ENCODE measurements around the gene ZNF230. TPM values are rescaled to one million over a fixed set of nuclear protein-coding genes. Genes with fewer than 3 reads are reported as not detected.

The ZNF230 gene
- total RNA-seq, 1 donor from 2014 or later = 2.0 TPM

DNA sequence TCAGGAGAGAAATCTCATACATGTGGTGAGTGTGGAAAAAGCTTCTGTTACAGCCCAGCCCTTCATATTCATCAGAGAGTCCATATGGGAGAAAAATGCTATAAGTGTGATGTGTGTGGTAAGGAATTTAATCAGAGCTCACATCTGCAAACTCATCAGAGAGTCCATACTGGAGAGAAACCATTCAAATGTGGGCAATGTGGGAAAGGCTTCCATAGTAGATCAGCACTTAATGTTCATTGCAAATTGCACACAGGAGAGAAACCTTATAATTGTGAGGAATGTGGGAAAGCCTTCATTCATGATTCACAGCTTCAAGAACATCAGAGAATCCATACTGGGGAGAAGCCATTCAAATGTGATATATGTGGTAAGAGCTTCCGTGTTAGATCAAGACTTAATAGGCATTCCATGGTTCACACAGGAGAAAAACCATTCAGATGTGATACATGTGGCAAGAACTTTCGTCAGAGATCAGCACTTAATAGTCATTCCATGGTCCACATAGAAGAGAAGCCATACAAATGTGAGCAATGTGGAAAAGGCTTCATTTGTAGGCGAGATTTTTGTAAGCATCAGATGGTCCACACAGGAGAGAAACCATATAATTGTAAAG lies 36.6 kb upstream of the ZNF230 start:
- H3K36me3 ChIP-seq = peaks cover 16 to 90% of the 10 kb centered on the region in 2 donors
- H3K9me3 ChIP-seq = peaks cover 72% of the 10 kb centered on the region
- no peak for TF ChIP-seq POLR2AphosphoS5 (IDR thresholded peaks at IDR 0.05; ENCODE audit: insufficient read depth in 1 of 2, low read depth in 1 of 2)
- TF ChIP-seq POLR2A (IDR thresholded peaks at IDR 0.05) = no peak
- TF ChIP-seq, protein P1, sequence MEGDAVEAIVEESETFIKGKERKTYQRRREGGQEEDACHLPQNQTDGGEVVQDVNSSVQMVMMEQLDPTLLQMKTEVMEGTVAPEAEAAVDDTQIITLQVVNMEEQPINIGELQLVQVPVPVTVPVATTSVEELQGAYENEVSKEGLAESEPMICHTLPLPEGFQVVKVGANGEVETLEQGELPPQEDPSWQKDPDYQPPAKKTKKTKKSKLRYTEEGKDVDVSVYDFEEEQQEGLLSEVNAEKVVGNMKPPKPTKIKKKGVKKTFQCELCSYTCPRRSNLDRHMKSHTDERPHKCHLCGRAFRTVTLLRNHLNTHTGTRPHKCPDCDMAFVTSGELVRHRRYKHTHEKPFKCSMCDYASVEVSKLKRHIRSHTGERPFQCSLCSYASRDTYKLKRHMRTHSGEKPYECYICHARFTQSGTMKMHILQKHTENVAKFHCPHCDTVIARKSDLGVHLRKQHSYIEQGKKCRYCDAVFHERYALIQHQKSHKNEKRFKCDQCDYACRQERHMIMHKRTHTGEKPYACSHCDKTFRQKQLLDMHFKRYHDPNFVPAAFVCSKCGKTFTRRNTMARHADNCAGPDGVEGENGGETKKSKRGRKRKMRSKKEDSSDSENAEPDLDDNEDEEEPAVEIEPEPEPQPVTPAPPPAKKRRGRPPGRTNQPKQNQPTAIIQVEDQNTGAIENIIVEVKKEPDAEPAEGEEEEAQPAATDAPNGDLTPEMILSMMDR (IDR thresholded peaks at IDR 0.05) = no peak
- no peaks in the 10 kb centered on the region for H3K27me3 ChIP-seq
- H3K4me3 ChIP-seq = no peak overlapping the region
- intact Hi-C loops (cut with DNase I) = no loop called here
- no peak overlapping the region for H3K27ac ChIP-seq
- no peak for DNase-seq (ENCODE audit: extremely low spot score in 2 of 2)
- H3K4me1 ChIP-seq = no peaks in the 10 kb centered on the region

DNA sequence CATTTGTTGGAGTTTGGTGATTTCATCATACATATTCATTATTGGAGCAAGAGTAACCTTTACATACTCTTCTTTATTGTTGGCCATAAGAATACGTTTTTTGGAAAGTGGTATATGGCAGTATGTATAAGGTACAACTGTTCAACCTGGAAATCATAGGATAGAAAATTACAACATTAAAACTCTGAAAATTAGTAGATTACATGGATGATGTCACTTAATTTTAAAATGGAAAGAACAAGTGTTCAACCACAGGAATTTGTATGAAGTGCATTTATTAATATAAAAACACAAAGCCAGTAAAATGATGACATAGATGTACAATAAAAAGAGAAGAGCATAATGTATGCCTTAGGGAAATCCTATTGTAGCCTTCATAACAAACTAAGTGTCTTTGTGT lies 26.0 kb upstream of the ZNF230 start:
- no peak for DNase-seq (ENCODE audit: extremely low spot score in 2 of 2)
- peaks cover 46% of the 10 kb centered on the region for H3K9me3 ChIP-seq
- TF ChIP-seq POLR2A (IDR thresholded peaks at IDR 0.05) (no peak), POLR2AphosphoS5 (IDR thresholded peaks at IDR 0.05; ENCODE audit: insufficient read depth in 1 of 2, low read depth in 1 of 2) (no peak)
- TF ChIP-seq, protein P1 (IDR thresholded peaks at IDR 0.05) = no peak

DNA sequence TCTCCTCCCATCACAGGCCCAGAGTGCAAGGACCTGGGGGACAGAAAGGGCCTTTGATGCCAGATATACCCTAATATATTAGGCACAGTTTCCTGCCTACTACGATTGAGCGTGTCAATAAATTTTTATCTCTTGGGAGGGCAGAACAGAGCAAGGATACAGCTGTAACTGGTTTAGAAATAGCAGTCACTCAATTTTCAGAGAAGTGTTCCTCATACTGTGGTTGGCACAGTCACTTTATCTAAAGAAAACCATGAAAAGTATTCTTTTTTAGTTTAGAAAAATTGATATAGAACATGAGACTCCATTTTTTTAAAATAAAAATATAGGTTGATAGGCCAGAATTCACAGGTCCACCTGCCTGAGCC lies 19.2 kb upstream of the ZNF230 start:
- Histone ChIP-seq H3K36me3 (peaks cover 0 to 20% of the 10 kb centered on the region in 2 donors), H3K4me3 (peak overlapping the region; percentile 69 to 74), H3K27ac (no peak overlapping the region)

More for the DNA sequence above, 26.0 kb upstream of the ZNF230 start:
- H3K4me1 ChIP-seq = no peaks in the 10 kb centered on the region
- intact Hi-C loops (cut with DNase I) = no loop called here
- H3K27me3 ChIP-seq = no peaks in the 10 kb centered on the region
- H3K27ac ChIP-seq = no peak overlapping the region
- H3K36me3 ChIP-seq = peaks cover 0 to 4% of the 10 kb centered on the region in 2 donors
- H3K4me3 ChIP-seq = no peak overlapping the region

DNA sequence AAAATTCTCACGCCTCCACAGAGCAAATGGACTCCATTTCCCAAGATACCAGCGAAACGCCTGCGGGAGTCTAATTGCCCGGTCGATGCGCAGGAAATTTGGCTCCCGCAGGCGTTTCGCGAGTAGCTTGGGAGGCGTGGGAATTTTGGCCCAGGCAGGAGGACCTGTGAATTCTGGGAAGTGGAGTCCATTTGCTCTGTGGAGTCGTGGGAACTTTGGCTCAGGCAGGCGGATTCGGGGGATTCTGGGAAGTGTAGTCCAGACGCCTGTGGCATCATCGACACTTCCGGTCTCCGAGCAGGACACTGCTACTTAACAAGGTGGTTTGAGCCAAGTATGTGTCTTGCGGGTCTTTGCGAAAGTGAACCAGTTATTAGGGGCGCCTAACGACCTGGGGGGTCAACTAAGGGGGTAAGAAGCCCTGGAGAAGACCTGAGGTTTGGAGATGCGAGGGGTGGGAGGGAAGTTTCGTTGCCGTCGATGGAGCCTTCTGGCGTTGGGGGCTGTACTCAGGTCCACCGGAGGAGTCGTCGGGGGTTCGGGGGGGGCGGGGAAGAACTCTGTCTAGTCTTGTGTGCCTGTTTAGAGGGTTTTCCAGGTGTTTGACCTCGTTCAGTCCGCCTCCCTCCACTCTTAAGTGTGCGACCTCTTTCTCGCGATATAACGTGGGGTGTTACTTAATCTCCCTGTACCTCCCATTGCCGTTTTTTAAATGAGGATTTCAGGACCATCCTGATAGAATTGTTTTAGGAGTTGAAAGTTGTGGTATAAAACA lies 18.7 kb upstream of the ZNF230 start, which contains the start of gene ZNF155:
ZNF155 (plus strand) TSS at position 277 of the 775 bp plus-strand sequence. CDS start 4,356 bp downstream, outside the sequence.
- Histone ChIP-seq H3K9me3 (no peaks in the 10 kb centered on the region), H3K4me1 (peaks cover 8% of the 10 kb centered on the region), H3K27ac (peak within 1 kb of the TSS; percentile 46), H3K27me3 (no peaks in the 10 kb centered on the region), H3K36me3 (peaks cover 0 to 26% of the 10 kb centered on the region in 2 donors), H3K4me3 (peak within 1 kb of the TSS; percentile 69 to 74)
- peak in 1 of 2 donors; percentile 92 for DNase-seq (ENCODE audit: extremely low spot score in 2 of 2)
- TF ChIP-seq, protein P1 (IDR thresholded peaks at IDR 0.05) = no peak
- TF ChIP-seq POLR2A (IDR thresholded peaks at IDR 0.05) = no peak
- TF ChIP-seq POLR2AphosphoS5 (IDR thresholded peaks at IDR 0.05; ENCODE audit: insufficient read depth in 1 of 2, low read depth in 1 of 2) = peak; percentile 56 to 93
- intact Hi-C loops (cut with DNase I) = no loop called here

More for the DNA sequence above, 19.2 kb upstream of the ZNF230 start:
- DNase-seq (ENCODE audit: extremely low spot score in 2 of 2) = no peak
- peaks cover 8% of the 10 kb centered on the region for H3K4me1 ChIP-seq
- no peaks in the 10 kb centered on the region for H3K27me3 ChIP-seq
- H3K9me3 ChIP-seq = no peaks in the 10 kb centered on the region
- TF ChIP-seq, protein P1 (IDR thresholded peaks at IDR 0.05) = no peak
- TF ChIP-seq POLR2A (IDR thresholded peaks at IDR 0.05) (no peak), POLR2AphosphoS5 (IDR thresholded peaks at IDR 0.05; ENCODE audit: insufficient read depth in 1 of 2, low read depth in 1 of 2) (no peak)
- intact Hi-C loops (cut with DNase I) = no loop called here

DNA sequence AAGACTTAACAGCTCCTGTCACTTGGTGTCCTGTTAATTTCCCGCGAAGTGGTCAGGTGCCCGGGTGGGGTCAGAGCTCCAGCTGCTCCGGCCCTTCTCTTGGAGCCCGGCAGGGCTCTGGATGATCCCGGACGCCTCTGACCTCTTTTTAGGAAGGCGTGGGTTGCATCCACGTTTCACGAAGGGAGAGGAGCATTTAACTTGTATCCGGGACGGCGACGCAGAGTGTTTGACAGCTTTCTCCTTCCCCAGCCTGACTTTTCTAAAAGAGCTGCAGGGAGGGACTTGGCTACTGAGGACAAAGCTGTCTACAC lies 18.1 kb upstream of the ZNF230 start:
- intact Hi-C loops (cut with DNase I) = no loop called here
- Histone ChIP-seq H3K9me3 (no peaks in the 10 kb centered on the region), H3K4me3 (peak overlapping the region; percentile 69 to 74), H3K4me1 (peaks cover 8% of the 10 kb centered on the region), H3K27me3 (no peaks in the 10 kb centered on the region), H3K36me3 (peaks cover 0 to 31% of the 10 kb centered on the region in 2 donors), H3K27ac (peak overlapping the region; percentile 46)
- no peak for TF ChIP-seq POLR2A (IDR thresholded peaks at IDR 0.05)
- DNase-seq (ENCODE audit: extremely low spot score in 2 of 2) = no peak
